GM19467 (cell line): ENCODE data around the gene RTEL1.
A peak's percentile ranks its signal among the peaks of the same experiment; 100 is the strongest.
"Not testable (repeated sequence)": the region's sequence is repeated elsewhere in the genome, so short reads cannot be mapped to it uniquely, and the experiment has no call there.

Experiments
- ATAC-seq: cut with Tn5 transposase; IDR thresholded peaks from one replicate; pipeline ENCODE4 v1.9.1; 2021; ENCODE audit warnings: mild to moderate bottlenecking, moderate library complexity; ENCODE audit not compliant: unreplicated experiment

Gene RTEL1

DNA sequence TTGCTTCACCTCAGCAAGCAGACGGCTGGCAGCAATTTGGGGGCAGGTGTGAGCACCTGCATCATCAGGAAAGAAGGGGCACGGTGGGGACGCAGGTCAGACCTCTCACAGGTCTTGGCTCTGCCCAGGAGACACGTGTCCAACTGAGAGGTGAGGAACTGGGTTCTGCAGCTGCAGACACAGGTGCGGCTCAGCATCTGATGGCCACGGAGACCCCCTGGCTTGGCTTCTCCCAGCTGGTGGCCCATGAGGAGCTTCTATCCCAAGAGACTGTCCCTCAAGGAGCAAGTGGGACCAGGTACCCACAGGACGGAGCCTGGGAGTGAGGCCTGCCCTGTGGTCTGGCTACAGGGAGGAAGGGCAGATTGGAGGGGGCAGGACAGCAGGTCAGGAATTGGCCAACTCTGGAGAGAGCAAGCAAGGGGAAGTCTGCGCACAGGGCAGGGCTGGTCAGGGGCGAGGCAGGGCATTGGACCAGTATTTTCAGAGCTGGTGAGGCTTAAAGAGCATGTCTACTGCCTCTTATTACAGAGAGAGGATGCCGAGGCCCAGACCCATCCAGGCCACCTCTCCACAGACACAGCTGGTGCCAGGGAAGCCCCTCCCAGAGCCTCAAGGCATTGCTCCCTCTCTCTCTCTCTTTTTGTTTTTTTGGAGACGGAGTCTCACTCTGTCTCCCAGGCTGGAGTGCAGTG, 9.1 kb upstream of the RTEL1 start:
- no peak for ATAC-seq

DNA sequence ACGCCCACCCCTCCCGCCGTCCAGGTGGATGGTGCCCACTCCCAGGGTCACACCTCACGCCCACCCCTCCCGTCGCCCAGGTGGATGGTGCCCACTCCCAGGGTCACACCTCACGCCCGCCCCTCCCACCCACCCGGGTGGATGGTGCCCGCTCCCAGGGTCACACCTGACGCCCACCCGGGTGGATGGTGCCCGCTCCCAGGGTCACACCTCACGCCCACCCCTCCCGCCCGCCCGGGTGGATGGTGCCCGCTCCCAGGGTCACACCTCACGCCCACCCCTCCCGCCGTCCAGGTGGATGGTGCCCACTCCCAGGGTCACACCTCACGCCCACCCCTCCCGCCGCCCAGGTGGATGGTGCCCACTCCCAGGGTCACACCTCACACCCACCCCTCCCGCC, 7.6 kb upstream of the RTEL1 start:
- not testable (repeated sequence) for ATAC-seq

DNA sequence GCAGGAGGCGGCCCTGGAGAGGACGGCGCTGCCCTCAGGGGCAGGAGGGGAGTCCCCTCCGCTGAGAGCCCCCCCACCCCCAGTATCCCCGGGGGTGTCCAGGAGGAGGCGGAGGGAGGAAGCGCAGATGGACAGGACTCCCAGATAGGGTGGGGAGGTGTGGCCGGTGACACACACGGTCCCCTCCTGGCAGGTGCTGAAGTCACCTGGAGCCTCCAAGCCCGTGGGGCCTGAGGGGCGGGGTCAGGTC, 6.2 kb upstream of the RTEL1 start:
- no peak for ATAC-seq

DNA sequence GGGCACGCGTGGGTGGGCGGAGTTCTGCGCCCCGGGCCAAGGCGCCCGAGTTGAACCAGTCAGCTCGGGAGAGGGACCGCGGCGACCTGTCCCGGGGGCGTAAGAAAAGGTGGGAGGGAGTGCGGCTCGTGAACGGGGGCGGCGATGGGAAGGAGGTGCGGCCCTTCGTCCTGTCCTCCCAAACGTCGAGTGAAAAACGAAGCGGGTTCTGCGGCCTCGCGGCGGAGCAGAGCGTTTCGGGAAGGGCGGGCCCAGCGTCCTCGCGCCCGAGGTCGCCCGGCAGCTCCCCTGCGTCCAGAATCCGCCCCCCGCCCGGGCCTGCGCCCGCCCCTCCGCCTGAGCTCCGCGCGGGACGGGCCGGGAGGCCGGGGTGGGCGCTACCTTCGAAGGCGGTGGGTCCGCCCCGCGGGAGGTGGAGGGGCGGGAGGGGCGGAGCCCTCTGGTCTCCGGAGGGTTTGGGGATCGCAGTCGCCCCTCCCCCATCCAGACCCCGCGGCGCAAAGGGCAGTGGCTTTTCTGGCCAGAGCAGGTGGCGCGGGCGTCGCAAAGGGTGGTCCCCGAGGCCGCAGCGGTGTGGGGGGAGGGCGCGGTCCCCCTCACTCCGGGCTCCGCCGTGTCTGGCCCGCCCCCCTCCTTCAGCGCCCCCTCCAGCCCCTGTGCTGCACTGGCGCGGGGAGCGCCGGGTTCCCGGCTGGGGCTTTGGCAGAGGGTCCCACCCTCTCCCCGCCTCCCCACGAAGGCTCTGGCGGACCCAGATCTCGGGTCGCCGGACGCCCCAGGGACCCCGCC, 5.7 kb upstream of the RTEL1 start:
- no peak for ATAC-seq

DNA sequence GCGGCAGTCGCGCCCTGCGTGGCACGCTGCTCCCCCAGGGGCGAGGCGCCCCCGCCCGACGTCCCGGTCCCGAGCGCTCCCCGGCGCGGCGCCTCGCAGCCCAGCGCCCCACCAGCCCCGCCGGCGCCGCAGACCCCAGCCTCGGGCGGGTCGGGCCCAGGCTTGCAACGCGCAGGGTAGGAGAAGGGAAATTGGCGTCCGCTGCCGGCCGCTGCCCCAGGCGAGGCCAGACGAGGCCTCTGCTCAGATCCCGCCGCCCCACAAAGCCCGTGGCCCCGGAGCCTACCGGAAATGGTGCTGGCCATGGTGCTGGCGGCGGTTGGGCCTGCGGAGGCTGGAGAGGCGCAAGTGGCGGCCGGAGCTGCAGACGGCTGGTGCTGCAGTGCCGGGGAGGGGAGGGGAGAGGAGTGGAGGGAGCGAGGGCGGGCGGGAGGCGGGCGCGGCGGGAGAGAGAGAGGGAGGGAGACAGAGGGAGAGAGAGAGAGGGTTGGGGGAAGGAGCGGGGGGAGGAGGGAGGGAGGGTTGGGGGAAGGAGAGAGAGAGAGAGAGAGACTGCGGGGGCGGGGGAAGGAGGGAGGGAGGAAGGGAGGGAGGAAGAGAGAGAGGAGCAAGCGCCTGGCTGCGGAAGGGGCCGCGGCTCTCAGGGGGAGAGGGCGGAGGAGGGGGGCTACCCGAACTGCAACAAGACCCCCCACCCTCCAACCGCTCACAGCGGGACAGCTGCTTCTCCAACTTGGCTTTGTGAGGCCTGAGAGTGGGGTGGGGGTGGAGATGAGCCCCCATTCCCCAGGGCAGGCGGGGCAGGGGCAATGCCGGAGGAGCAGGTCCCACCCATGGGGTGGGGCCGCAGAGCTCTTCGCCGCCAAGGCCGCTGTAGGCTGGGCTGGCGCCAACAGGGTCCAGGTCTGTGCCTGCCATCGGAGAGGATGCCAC, 4.8 kb upstream of the RTEL1 start, which contains the start of gene STMN3:
Gene STMN3, minus strand, starts transcription at position 384 of the 933 bp plus-strand sequence. Its CDS starts 79 bp downstream, at position 305.
- ATAC-seq, result no peak

DNA sequence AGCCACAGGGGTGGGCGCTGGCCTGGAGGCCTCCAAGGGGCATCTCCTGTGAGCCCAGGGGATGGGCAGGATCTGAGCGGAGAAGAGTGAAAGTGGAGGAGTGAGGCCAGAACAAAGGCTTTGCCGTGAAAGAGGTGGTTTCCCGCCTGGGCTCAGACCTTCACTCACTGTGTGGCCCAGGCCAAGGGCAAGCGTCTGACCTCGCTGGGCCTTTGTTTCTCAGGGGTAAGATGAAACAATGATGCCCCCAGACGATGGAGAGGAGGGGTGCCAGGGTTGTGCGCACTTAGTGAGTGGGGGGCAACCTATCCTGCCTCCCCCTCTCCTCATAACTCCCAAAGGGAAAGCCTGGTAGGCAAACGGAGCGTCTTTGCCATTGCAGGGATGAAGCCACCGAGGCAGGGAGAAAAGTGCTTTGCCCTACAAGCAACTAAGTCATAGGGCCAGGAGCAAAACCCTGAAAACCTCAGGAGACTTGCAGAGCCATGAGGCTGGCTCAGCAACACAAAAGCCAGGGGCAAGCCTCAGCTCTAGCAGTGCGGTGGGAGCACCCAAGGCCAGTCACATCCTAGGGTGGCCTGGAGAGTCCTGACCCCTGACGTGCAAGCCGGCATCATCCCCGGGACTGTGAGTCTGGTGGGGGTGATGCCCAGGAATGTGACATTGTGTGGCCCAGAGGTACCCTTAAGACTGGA, 4.0 kb upstream of the RTEL1 start:
- ATAC-seq, result no peak

DNA sequence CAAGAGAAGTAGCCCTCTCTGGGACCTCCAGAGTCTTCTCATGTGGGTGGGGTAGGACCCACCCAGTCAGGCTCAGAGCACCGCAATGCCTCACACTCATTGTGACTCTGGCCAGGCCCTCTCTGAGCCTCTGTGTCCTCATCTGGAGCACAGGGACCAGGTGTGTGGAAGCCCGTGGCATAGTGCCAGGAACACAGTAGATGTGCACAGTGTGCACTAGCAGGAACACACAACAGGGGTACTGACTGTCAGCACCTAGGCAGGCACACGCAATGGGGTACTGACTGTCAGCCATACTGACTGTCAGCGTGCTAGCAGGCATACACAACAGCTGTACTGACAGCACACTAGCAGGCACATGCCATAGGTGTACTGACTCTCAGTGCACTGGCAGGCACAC, 2.9 kb upstream of the RTEL1 start:
- ATAC-seq, result no peak

DNA sequence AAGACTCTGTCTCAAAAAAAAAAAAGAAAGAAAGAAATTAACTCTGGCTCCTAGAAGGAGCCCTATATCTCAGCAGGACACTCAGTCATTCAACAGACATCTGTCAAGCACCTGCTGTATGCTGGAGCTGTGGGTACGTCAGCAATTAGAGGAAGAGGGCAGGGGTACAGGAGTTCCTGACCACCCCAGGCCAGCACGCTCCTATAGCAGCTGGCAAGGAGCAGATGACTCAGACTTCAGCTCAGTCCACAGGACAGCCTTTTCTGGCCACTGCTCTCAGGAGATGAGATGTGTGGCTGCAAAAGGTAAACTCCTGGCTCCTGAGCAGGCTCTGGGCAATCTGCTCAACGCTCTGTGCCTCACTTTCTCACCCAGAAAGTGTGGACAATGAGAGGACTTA, 1.7 kb upstream of the RTEL1 start:
- no peak for ATAC-seq

DNA sequence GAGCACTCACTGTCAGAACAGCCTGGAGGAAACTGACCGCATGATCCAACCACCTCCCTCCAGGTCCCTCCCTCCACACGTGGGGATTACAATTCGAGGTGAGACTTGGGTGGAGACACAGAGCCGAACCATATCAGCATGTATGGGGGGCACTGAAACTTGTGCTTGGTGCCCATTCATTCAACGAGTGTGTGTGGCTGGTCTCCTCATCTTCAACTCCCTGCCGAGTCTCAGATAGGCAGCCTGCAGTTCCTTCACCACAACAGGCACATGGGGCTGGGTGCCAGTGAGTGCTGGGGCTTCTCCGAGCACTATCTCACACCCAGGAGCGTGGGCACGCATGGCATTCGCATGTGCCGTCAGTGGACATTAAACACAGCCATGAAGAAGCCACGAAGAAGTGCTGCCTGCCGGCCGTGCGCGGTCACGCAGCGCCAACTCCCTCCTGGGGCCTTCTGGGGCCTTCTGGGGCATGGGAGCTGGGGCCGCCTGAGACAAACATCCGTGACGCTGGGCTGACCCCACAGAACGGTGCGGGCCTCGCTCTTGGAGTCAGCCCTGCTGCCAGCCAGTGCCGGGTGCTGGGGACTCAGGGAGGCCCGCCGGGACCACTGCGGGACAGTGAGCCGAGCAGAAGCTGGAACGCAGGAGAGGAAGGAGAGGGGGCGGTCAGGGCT, 714 bp upstream of the RTEL1 start:
- no peak for ATAC-seq

DNA sequence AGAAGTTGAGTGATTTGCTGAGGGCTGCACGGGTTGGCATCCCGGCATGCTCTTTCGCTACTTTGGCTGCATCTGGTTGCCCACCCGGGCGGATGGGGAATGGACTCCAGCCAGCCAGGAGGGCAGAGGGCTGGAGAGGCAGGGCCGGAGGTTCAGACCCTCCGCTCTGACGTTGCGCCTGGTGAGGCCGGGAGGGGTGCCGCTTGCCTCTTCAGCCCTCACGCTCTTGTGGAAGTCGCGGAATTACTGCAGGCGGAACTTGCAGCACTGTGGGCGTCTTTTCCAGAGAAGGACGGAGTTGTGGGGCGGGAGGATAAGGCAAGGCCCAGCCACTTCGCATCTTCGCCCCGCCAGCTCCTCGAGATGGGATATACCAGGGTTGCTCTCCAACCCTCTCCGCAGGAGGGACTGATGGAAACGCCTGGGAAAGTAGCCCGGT, 656 bp downstream of the RTEL1 start:
- ATAC-seq, result peak; percentile 23

DNA sequence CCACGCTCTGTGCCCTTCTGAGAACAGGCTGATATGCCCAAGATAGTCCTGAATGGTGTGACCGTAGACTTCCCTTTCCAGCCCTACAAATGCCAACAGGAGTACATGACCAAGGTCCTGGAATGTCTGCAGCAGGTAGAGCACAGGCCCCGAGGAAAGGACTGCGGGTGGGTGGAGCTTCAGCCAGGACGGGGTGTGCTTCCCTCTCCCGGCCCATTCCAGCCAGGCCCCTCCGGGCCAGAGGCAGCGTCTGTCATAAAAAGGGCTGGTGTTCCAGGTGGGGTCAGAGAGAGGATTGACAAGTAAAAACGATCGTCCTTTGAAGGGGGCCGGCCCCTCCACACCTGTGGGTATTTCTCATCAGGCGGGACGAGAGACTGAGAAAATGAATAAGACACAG, 1.3 kb downstream of the RTEL1 start:
- ATAC-seq, result no peak

DNA sequence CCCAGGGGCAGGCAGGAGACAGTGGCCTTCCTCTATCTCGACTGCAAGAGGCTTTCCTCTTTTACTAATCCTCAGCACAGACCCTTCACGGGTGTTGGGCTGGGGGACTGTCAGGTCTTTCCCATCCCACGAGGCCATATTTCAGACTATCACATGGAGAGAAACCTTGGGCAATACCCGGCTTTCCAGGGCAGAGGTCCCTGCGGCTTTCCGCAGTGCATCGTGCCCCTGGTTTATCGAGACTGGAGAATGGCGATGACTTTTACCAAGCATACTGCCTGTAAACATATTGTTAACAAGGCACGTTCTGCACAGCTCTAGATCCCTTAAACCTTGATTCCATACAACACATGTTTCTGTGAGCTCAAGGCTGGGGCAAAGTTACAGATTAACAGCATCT, 2.1 kb downstream of the RTEL1 start:
- ATAC-seq, result not testable (repeated sequence)

DNA sequence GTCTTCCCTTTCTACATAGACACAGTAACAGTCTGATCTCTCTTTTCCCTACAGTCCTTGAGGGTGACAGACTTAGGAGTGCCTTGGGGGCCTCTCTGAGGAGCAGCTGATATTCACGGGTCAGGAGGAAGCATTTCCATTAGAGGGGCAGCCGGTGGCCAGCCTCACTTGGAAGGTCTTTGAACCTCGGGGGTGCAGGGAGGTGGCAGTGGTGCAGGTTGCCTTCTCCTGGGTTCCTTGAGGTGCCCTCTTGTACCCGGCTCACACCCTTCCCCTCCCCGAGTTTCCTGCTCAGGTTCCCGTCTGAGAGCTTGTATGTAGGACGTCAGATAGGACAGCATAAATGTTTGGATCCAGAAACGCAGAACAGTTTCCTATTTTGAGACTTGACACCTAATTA, 2.5 kb downstream of the RTEL1 start:
- no peak for ATAC-seq

DNA sequence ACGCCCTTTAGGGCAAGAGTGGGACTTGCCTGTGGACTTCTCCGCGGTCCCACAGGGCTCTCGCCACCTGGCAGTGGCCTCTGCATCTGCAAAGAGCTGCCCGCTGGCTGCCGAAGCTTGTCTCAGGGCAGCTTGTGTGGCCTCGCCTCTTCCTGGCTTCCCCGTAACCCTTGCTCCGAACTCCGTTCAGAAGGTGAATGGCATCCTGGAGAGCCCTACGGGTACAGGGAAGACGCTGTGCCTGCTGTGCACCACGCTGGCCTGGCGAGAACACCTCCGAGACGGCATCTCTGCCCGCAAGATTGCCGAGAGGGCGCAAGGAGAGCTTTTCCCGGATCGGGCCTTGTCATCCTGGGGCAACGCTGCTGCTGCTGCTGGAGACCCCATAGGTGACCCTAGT, 3.0 kb downstream of the RTEL1 start:
- ATAC-seq, result no peak

DNA sequence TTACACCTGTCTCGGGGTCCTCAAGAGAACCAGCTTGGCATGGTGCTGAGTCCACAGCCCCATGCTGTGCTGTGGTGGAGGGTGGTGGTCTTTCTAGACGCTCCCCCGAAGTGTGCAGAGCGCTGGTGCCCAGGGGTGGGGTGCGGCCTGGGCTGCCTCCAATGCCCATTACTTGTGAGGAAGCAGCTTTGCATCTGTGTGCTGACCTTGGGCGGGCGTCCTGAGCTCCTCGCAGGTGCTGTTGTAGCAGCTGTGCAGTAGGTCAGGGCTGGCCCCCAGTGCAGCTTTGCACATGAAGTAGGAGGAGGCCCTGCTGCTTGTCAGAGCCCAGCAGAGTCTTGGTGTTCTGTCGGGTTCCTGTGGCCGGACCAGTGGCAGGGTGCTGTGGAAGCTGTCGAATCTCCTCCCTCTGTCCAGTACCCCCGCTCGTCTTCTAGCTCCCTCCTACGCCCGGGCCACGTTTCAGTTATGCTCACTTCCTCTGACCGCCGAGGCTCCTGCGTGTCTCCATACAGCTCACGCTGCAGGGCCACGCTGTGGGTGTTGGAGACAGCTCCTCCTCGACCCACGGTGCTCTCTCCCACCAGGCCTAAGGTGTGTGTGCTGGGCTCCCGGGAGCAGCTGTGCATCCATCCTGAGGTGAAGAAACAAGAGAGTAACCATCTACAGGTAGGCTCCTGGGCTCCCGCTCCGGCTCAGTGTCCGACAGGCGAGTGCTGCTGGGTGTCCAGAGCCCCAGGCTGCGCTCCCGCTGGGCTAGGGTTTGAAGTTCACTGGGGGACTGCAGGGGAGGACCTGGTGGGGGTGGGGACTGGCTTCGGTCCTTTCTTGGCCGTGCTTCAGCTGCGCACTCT, 4.1 kb downstream of the RTEL1 start:
- no peak for ATAC-seq

DNA sequence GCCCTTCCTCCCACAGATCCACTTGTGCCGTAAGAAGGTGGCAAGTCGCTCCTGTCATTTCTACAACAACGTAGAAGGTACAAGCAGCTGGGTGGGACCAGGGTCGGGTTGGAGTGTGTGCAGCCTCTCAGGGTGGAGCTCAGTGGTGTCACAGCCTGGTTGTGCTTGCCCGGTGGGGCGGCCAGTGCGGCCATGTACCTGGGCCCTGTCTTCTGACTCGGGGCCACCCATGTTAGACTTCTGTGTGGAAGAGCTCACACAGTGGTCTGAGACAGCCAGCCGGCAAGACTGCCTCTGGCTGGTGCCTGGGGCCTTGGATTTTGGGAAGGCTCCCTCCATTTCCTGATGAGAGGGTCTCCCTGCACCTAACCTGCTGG, 4.7 kb downstream of the RTEL1 start:
- no peak for ATAC-seq

DNA sequence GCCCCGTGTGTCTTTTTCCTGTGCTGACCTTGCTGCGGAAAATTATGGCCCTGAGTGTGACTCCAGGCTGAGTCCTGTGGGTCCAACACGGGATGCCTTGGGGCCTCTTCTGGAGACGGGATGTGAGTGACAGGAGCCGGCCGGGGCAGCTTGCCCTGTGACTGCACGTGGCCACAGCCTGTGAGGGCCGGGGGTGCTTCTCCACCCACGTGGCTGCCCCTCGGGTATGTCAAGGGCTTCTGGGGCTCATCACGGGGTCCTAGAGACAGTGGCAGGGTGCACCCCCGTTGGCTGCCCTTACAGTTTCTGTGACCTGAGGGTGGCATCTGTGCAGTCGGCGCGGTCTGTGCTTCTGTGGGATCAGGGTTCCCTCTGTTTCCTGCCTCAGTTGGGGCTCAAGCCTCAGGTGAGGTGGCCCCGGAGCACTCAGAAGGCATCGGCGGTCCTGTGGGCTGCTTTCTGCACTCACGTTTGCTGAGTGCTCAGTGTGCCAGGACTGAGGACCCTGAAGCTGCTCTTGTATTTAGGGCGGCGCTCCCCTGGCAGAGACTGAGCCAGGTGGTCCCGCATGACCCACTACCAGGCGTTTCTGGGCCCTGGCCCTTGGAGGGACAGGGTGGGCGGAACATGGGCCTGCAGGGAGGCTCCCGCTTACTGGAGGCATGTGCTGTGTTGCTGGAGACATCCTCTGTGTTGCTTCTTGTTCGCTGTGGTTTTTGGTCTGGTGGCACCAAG, 5.4 kb downstream of the RTEL1 start:
- no peak for ATAC-seq

DNA sequence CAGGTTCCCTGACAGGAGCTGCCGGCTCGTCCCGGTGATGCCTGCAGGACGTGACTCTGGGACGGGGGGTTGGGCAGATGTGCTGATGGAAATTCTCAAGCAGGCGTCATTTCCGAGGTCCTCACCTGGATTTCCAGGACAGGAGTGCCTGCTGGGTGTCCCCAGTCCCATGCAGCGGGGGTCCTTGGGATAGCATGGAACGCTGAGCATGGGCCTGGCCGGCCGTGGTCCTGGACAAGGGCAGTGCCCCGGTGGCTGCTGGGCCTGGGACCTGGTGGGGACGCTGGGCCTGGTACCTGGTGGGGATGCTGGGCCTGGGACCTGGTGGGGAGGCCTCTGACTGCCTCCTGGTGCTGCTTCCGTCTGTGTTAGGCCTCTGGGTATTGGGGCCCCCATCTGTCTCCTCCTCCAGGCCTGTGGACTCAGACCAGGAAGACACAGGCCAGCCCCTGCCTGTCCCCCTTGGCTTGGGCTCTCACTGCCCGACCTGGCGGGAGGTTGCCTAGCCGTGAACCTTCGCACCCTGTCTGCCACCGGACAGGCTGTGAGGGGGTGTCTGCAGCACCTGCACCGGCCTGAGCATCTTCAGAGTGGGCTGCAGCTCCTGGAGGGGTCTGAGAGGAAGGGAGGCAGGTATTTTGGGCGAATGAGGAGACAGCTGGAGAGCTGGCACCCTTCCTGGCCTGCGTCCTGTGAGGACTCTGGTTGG, 6.2 kb downstream of the RTEL1 start:
- no peak for ATAC-seq
